ENCODE results near the gene CIB4. TPM values are rescaled to one million over a fixed set of nuclear protein-coding genes. Genes with fewer than 3 reads are reported as not detected.

The CIB4 gene
- total RNA-seq, 1 experiment from 2014 or later: not detected

- POLR2A ChIA-PET (ENCODE audit: unreplicated experiment): interaction anchor here (0.7 kb wide), 1 partner anchor 14 kb away, joined by 3 read pairs; no protein-coding TSS in a partner anchor
- CTCF ChIA-PET: no interaction called here
- intact Hi-C loops (cut with micrococcal nuclease; ENCODE audit: unreplicated experiment): no loop called here
Measured at GRCh38 chr2:26636935-26637334, 4.2 kb downstream of the CIB4 start.

GRCh38 chr2:26635401-26635800 lies 5.8 kb downstream of the CIB4 start:
- H3K79me2 ChIP-seq (ENCODE audit: low read depth): no peaks in the 10 kb centered on the region
- H3K27me3 ChIP-seq (ENCODE audit: insufficient read depth, low read depth): no peaks in the 10 kb centered on the region
- H3K4me2 ChIP-seq: no peak overlapping the region
- H3F3A ChIP-seq (ENCODE audit: insufficient read depth, low read depth): peaks cover 3% of the 10 kb centered on the region; the same call in 1 of the 2 replicates
- no peak overlapping the region for H3K4me3 ChIP-seq
- H3K27ac ChIP-seq: no peak overlapping the region
- intact Hi-C loops (cut with micrococcal nuclease; ENCODE audit: unreplicated experiment): no loop called here
- BruUV-seq (replicated peaks): no TSS peak
- H3K36me3 ChIP-seq (ENCODE audit: low read depth): no peaks in the 10 kb centered on the region
- H3K4me1 ChIP-seq (replicated peaks; ENCODE audit: insufficient read depth): peaks cover 40% of the 10 kb centered on the region
- TF ChIP-seq EZH2 (IDR thresholded peaks at IDR 0.05; ENCODE audit: low read depth) (no peak), CTCF (conservative IDR thresholded peaks at IDR 0.05) (no peak)
- no peaks in the 10 kb centered on the region for H3K9me3 ChIP-seq (ENCODE audit: insufficient read depth, low read depth)
- CTCF ChIA-PET: no interaction called here
- POLR2A ChIA-PET (ENCODE audit: unreplicated experiment): no interaction called here
- H3K9me2 ChIP-seq (ENCODE audit: insufficient read depth): no peaks in the 10 kb centered on the region
- no peak overlapping the region for H2AFZ ChIP-seq
- H4K20me1 ChIP-seq (ENCODE audit: insufficient read depth): no peaks in the 10 kb centered on the region
- no peak for DNase-seq

More at GRCh38 chr2:26636935-26637334, 4.2 kb downstream of the CIB4 start:
- H3K27ac ChIP-seq: no peak overlapping the region
- H3K4me1 ChIP-seq (replicated peaks; ENCODE audit: insufficient read depth): peaks cover 42% of the 10 kb centered on the region
- BruUV-seq (replicated peaks): no TSS peak
- H3F3A ChIP-seq (ENCODE audit: insufficient read depth, low read depth): peaks cover 10% of the 10 kb centered on the region; the same call in 1 of the 2 replicates
- no peaks in the 10 kb centered on the region for H3K36me3 ChIP-seq (ENCODE audit: low read depth)
- H3K9me2 ChIP-seq (ENCODE audit: insufficient read depth): no peaks in the 10 kb centered on the region
- no peaks in the 10 kb centered on the region for H3K79me2 ChIP-seq (ENCODE audit: low read depth)
- no peak for DNase-seq
- TF ChIP-seq EZH2 (IDR thresholded peaks at IDR 0.05; ENCODE audit: low read depth): no peak
- no peak for TF ChIP-seq CTCF (conservative IDR thresholded peaks at IDR 0.05)
- H4K20me1 ChIP-seq (ENCODE audit: insufficient read depth): no peaks in the 10 kb centered on the region
- H3K9me3 ChIP-seq (ENCODE audit: insufficient read depth, low read depth): no peaks in the 10 kb centered on the region
- H3K4me2 ChIP-seq: peak overlapping the region; percentile 9; the same call in 1 of the 2 replicates
- H3K27me3 ChIP-seq (ENCODE audit: insufficient read depth, low read depth): no peaks in the 10 kb centered on the region
- no peak overlapping the region for H3K4me3 ChIP-seq
- no peak overlapping the region for H2AFZ ChIP-seq

- TF ChIP-seq CTCF (conservative IDR thresholded peaks at IDR 0.05): no peak
- no peak for TF ChIP-seq EZH2 (IDR thresholded peaks at IDR 0.05; ENCODE audit: low read depth)
- Histone ChIP-seq H3K36me3 (ENCODE audit: low read depth) (no peaks in the 10 kb centered on the region), H3K9me3 (ENCODE audit: insufficient read depth, low read depth) (no peaks in the 10 kb centered on the region), H3K27me3 (ENCODE audit: insufficient read depth, low read depth) (no peaks in the 10 kb centered on the region), H3K4me3 (no peak overlapping the region), H3F3A (ENCODE audit: insufficient read depth, low read depth) (no peaks in the 10 kb centered on the region), H3K9me2 (ENCODE audit: insufficient read depth) (no peaks in the 10 kb centered on the region), H4K20me1 (ENCODE audit: insufficient read depth) (no peaks in the 10 kb centered on the region), H2AFZ (no peak overlapping the region), H3K4me1 (replicated peaks; ENCODE audit: insufficient read depth) (peaks cover 37% of the 10 kb centered on the region), H3K79me2 (ENCODE audit: low read depth) (no peaks in the 10 kb centered on the region), H3K4me2 (no peak overlapping the region), H3K27ac (no peak overlapping the region)
- POLR2A ChIA-PET (ENCODE audit: unreplicated experiment): no interaction called here
- DNase-seq: no peak
- no TSS peak for BruUV-seq (replicated peaks)
- CTCF ChIA-PET: no interaction called here
- intact Hi-C loops (cut with micrococcal nuclease; ENCODE audit: unreplicated experiment): no loop called here
Measured at GRCh38 chr2:26634636-26635230, 6.4 kb downstream of the CIB4 start.

Data from PC-9 (cell line).